Parathyroid adenoma (tissue), 2 donors: ENCODE measurements around the gene ZCCHC3.

Source experiments
- H2AFZ ChIP-seq: fragments of 300-600 bp; sonication (generic); one replicate; pipeline ENCODE4 v1.7.0; 2017; ENCODE audit warnings: antibody characterized with exemption, mild to moderate bottlenecking
- H3K27ac ChIP-seq: fragments of 300-600 bp; sonication (generic); one replicate; pipeline ENCODE4 v1.7.0; 2017
- H3K27me3 ChIP-seq: fragments of 300-600 bp; sonication (generic); one replicate; pipeline ENCODE4 v1.7.0; 2017; ENCODE audit warnings: low read length; ENCODE audit not compliant: control insufficient read depth, insufficient read depth
- H3K36me3 ChIP-seq: fragments of 300-600 bp; sonication (generic); one replicate; pipeline ENCODE4 v1.7.0; 2017; ENCODE audit warnings: low read length; ENCODE audit not compliant: control insufficient read depth, insufficient read depth
- H3K4me1 ChIP-seq: fragments of 300-600 bp; sonication (generic); one replicate; pipeline ENCODE4 v1.7.0; 2017; ENCODE audit warnings: control low read depth
- H3K4me2 ChIP-seq: fragments of 300-600 bp; sonication (generic); one replicate; pipeline ENCODE4 v1.7.0; 2017; ENCODE audit warnings: low read length
- H3K4me3 ChIP-seq: fragments of 300-600 bp; sonication (generic); one replicate; pipeline ENCODE4 v1.7.0; 2017; ENCODE audit warnings: low read depth, low read length
- H3K79me2 ChIP-seq: fragments of 300-600 bp; sonication (generic); one replicate; pipeline ENCODE4 v1.7.0; 2017; ENCODE audit warnings: control low read depth
- H3K9ac ChIP-seq: fragments of 300-600 bp; sonication (generic); one replicate; pipeline ENCODE4 v1.7.0; 2017; ENCODE audit warnings: mild to moderate bottlenecking
- H3K9me3 ChIP-seq: fragments of 300-600 bp; sonication (generic); one replicate; pipeline ENCODE4 v1.7.0; 2017; ENCODE audit warnings: low read length; ENCODE audit not compliant: control insufficient read depth
- TF ChIP-seq, protein P1 (sequence below): fragments of 300-600 bp; sonication (generic); IDR thresholded peaks from one replicate; pipeline ENCODE4 v1.7.0; 2017; ENCODE audit warnings: antibody characterized with exemption, mild to moderate bottlenecking
- donor health status: primary hyperparathyroidism.

ZCCHC3 gene

DNA sequence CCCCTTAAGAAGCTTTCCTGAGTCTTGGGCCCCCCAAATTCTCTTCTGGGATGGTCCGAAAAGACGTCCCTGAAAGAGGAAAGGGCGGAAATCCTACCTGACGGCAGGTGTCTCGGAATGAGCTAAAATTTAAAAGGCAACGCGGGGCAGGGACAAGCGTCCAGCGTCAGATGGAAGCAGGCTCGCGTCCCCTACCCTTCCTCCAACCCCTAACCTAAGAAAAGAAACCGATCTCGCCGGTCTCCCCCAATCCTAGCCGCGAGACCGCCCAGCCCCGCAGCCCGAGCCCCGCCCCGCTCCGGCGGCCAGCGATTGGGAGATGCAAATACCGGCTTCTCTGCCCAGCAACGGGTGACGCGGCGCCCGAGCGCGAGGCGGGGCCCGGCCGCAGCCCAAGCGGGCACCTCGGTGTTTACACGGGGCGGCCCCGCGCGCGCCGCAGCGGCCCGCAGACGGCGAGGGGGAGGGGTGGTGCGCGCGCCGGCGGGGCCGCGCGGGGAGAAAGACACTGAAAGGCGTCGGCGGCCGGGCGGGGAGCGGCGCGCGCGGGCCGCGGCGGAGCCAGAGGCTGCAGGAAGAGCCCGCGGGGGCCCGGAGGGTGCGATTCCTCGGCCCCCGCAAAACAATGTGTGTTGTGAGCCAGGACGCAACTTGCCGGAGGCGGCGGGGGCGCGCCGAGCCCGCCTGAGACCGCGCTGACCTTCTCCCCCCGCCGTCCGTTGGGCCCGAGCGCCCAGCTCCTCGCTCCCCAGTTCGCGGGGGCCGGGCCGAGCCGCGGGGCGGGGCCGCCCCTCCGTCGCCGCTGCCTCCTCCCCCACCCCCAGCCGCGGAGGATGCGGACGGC is 27.9 kb downstream of the ZCCHC3 start, which contains the start of gene SOX12:
Gene SOX12 (plus strand): TSS at position 508 of the 844 bp plus-strand sequence. CDS start 373 bp downstream, outside the sequence.
- H3K4me2 ChIP-seq: peak within 1 kb of the TSS; percentile 76
- no peaks in the 10 kb centered on the region for H3K9me3 ChIP-seq
- H3K9ac ChIP-seq: no peak within 1 kb of the TSS
- H3K4me3 ChIP-seq: peak within 1 kb of the TSS; percentile 83
- TF ChIP-seq, protein P1, sequence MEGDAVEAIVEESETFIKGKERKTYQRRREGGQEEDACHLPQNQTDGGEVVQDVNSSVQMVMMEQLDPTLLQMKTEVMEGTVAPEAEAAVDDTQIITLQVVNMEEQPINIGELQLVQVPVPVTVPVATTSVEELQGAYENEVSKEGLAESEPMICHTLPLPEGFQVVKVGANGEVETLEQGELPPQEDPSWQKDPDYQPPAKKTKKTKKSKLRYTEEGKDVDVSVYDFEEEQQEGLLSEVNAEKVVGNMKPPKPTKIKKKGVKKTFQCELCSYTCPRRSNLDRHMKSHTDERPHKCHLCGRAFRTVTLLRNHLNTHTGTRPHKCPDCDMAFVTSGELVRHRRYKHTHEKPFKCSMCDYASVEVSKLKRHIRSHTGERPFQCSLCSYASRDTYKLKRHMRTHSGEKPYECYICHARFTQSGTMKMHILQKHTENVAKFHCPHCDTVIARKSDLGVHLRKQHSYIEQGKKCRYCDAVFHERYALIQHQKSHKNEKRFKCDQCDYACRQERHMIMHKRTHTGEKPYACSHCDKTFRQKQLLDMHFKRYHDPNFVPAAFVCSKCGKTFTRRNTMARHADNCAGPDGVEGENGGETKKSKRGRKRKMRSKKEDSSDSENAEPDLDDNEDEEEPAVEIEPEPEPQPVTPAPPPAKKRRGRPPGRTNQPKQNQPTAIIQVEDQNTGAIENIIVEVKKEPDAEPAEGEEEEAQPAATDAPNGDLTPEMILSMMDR: no peak
- H3K79me2 ChIP-seq: no peaks in the 10 kb centered on the region
- peak within 1 kb of the TSS; percentile 80 for H3K27ac ChIP-seq
- H2AFZ ChIP-seq: peak within 1 kb of the TSS; percentile 85
- H3K4me1 ChIP-seq: peaks cover 13% of the 10 kb centered on the region
- H3K36me3 ChIP-seq: no peaks in the 10 kb centered on the region
- H3K27me3 ChIP-seq: no peaks in the 10 kb centered on the region

DNA sequence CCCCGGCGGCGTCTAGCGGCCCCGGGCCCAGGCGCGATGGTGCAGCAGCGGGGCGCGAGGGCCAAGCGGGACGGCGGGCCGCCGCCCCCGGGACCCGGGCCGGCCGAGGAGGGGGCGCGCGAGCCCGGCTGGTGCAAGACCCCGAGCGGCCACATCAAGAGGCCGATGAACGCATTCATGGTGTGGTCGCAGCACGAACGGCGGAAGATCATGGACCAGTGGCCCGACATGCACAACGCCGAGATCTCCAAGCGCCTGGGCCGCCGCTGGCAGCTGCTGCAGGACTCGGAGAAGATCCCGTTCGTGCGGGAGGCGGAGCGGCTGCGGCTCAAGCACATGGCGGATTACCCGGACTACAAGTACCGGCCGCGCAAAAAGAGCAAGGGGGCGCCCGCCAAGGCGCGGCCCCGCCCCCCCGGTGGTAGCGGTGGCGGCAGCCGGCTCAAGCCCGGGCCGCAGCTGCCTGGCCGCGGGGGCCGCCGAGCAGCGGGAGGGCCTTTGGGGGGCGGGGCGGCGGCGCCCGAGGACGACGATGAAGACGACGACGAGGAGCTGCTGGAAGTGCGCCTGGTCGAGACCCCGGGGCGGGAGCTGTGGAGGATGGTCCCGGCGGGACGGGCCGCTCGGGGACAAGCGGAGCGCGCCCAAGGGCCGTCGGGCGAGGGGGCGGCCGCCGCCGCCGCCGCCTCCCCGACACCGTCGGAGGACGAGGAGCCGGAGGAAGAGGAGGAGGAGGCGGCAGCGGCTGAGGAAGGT is 28.7 kb downstream of the ZCCHC3 start:
- Histone ChIP-seq H3K4me3 (peak overlapping the region; percentile 83), H3K79me2 (no peaks in the 10 kb centered on the region), H3K9ac (no peak overlapping the region), H3K36me3 (no peaks in the 10 kb centered on the region), H3K4me1 (peaks cover 14% of the 10 kb centered on the region), H3K27ac (peak overlapping the region; percentile 79), H3K27me3 (no peaks in the 10 kb centered on the region), H3K4me2 (peak overlapping the region; percentile 76), H3K9me3 (no peaks in the 10 kb centered on the region), H2AFZ (peak overlapping the region; percentile 74)
- TF ChIP-seq, protein P1: no peak

DNA sequence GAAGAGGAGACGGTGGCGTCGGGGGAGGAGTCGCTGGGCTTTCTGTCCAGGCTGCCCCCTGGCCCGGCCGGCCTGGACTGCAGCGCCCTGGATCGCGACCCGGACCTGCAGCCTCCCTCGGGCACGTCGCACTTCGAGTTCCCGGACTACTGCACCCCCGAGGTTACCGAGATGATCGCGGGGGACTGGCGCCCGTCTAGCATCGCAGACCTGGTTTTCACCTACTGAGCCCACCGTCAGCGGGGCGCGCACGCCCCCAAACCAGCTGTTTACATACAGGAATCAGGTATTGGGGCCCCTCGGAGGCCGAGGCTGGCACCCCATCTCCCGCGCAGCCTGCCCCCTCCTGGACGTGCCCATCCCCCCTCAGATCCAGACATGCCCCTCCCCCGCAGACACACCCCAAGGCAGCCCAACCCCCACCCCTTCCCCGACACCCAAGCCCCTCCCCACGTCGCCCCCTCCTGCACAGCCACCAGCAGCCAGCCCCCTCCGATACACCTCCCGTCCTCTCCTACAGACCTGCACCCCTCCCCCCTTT is 29.3 kb downstream of the ZCCHC3 start:
- Histone ChIP-seq H3K9ac (no peak overlapping the region), H3K27me3 (no peaks in the 10 kb centered on the region), H2AFZ (peak overlapping the region; percentile 66), H3K36me3 (no peaks in the 10 kb centered on the region), H3K4me3 (peak overlapping the region; percentile 83), H3K4me1 (peaks cover 14% of the 10 kb centered on the region), H3K4me2 (peak overlapping the region; percentile 76), H3K9me3 (no peaks in the 10 kb centered on the region), H3K79me2 (no peaks in the 10 kb centered on the region), H3K27ac (peak overlapping the region; percentile 79)
- TF ChIP-seq, protein P1: no peak

DNA sequence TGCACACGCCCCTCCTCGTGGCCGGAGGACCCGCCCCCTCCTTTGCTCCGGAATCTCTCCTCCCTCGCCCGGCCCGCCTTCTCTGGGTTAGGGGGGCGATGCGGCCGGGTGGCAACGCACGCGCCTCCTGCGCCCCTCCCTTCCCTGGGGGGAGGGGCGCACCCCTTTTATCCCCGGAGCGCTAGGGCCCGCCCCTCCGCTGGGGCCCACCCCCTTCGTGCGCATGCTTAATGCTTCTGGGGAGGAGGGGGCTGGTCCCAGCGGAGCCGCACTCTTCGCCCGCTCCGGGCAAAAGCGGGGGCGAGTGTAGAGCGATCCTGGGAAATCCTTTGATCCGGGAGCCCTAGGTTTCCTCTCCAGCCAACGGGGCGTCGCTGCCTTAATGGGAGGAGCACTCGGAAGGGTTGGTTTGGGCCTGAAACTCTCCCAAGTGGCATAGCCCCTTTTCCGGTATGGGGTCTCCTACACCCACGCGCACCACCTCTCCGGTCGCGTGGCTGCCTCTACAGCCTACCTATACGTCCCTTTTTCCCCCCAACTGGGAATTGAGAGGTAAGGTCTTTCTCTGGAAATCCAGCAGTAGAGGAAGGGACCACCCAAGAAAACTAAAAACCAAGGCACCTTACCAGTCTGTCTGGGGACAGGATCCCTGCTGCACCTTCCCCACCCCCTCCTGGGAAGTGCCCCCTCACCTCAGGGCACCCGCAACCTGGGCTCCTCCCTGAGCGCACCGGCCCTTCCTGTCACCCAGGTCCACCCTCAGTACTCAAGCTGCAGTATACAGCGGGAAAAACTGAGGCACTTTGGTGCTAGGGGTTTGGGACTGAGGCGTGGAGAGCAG is 30.0 kb downstream of the ZCCHC3 start:
- H3K4me1 ChIP-seq: peaks cover 14% of the 10 kb centered on the region
- no peaks in the 10 kb centered on the region for H3K9me3 ChIP-seq
- H2AFZ ChIP-seq: peak overlapping the region; percentile 39
- H3K36me3 ChIP-seq: no peaks in the 10 kb centered on the region
- no peaks in the 10 kb centered on the region for H3K79me2 ChIP-seq
- H3K27ac ChIP-seq: peak overlapping the region; percentile 79
- TF ChIP-seq, protein P1: no peak
- H3K4me2 ChIP-seq: peak overlapping the region; percentile 76
- peak overlapping the region; percentile 83 for H3K4me3 ChIP-seq
- no peaks in the 10 kb centered on the region for H3K27me3 ChIP-seq
- no peak overlapping the region for H3K9ac ChIP-seq
